Gastrocnemius medialis (tissue), 4 donors: ENCODE results near the gene C5AR1.

Experiments
- POLR2A ChIP-seq, 2 donors: fragments of 450-650 bp; IDR thresholded peaks; one replicate each; pipeline ENCODE4 v1.6.1; 2017; ENCODE audit warnings: antibody characterized with exemption in 2 of 2, mild to moderate bottlenecking in 2 of 2, moderate library complexity in 2 of 2
- TF ChIP-seq, protein P1 (sequence below), 5 experiments: fragments of 450-650 bp in 3 of 5; fragments of 200-600 bp in 2 of 5; sonication (generic) in 2 of 5; IDR thresholded peaks in 4 of 5; conservative IDR thresholded peaks in 1 of 5; 1 replicate in 4 of 5; 2 replicates in 1 of 5; pipeline ENCODE4 v1.5.1; 2016 to 2019; ENCODE audit warnings: antibody characterized with exemption in 5 of 5, mild to moderate bottlenecking in 3 of 5, moderate library complexity in 3 of 5

DNA sequence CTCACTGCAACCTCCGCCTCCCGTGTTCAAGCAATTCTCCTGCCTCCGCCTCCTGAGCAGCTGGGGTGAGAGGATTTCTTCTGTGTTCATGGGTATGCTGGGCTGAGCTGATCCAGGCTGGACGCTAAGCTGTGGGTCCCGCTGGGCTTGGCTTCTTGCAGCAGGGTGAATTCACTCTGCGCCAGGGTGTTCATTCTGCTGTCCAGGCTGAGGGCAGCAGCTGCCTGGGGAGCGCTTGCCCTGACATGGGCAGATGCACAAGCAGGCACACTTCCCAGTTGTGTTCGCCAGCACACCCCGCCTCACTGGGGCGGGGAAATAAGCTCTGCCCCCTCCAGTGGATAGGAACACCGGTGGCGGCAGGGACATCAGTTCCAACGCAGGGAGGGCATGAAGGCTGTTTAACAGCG lies 42.3 kb upstream of the C5AR1 start:
- TF ChIP-seq, protein P1, sequence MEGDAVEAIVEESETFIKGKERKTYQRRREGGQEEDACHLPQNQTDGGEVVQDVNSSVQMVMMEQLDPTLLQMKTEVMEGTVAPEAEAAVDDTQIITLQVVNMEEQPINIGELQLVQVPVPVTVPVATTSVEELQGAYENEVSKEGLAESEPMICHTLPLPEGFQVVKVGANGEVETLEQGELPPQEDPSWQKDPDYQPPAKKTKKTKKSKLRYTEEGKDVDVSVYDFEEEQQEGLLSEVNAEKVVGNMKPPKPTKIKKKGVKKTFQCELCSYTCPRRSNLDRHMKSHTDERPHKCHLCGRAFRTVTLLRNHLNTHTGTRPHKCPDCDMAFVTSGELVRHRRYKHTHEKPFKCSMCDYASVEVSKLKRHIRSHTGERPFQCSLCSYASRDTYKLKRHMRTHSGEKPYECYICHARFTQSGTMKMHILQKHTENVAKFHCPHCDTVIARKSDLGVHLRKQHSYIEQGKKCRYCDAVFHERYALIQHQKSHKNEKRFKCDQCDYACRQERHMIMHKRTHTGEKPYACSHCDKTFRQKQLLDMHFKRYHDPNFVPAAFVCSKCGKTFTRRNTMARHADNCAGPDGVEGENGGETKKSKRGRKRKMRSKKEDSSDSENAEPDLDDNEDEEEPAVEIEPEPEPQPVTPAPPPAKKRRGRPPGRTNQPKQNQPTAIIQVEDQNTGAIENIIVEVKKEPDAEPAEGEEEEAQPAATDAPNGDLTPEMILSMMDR (IDR thresholded peaks at IDR 0.05 in 4 of 5, conservative IDR thresholded peaks at IDR 0.05 in 1 of 5): no peak
- TF ChIP-seq POLR2A (IDR thresholded peaks at IDR 0.05): no peak
